Measurements from ENCODE around the gene OSGIN1.
"Not testable (repeated sequence)": the region's sequence is repeated elsewhere in the genome, so short reads cannot be mapped to it uniquely, and the experiment has no call there.

The OSGIN1 gene

GRCh38 chr16:83940630-83941378 lies 12.2 kb upstream of the OSGIN1 start:
- DNase-seq (ENCODE audit: low read depth in 2 of 2): no peak

- not testable (repeated sequence) for DNase-seq (ENCODE audit: low read depth in 2 of 2)
These were observed 11.5 kb upstream of the OSGIN1 start for GRCh38 chr16:83941546-83941945.

DNA sequence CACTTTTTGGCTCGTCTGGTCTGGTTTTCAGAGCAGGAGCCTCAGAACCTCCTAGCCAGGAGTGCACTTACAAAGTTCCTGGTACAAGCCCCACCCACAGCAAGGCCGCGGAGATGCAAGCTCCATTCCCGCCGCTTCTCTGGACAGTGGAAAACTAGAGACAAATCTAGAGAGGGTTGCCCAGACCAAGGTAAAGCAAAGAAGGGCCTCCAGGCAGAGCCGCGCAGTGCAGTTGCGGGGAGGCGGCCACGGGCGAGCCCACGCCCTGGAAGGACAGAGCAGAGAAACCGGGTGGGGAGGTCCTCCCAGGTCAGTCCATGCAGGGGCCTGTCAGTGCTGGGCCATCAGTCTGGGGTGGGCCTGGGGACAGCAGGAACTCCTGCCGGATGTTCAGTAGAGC lies 11.0 kb upstream of the OSGIN1 start:
- DNase-seq (ENCODE audit: low read depth in 2 of 2): no peak

DNA sequence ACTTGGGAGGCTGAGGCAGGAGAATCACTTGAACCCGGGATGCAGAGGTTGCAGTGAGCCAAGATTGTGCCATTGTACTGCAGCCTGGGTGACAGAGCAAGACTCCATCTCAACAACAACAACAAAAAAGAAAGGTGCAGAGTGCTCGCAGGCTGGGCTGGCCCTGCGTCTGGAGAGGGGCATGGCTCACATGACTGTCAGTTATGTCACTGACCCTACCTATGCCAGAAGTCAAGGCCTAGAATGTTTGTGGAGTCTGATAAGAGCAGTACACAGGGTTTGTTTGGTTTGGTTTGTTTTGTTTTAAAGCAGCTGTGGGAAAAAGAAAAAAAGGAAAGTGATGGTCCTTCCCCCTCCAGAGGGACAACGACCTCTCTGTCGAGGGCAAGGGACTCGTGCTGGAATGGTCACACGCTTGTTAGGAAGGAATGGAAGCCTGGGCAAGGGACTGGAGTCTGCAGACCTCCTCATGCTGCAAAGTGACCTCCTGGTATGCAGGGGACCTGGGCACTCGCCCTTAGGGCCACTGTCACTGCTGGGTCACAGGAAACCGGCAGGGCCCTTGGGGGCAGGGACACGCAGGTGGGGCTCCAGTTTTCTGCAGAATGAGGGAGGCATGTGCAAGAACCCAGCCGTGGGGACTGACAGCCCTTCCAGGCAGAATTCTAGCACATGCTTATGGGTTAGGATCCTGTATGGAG lies 10.1 kb upstream of the OSGIN1 start:
- DNase-seq (ENCODE audit: low read depth in 2 of 2): no peak

- no peak for DNase-seq (ENCODE audit: low read depth in 2 of 2)
These were observed 9.5 kb upstream of the OSGIN1 start for GRCh38 chr16:83943516-83944050.

GRCh38 chr16:83945587-83945986 lies 7.5 kb upstream of the OSGIN1 start:
- no peak for DNase-seq (ENCODE audit: low read depth in 2 of 2)

DNA sequence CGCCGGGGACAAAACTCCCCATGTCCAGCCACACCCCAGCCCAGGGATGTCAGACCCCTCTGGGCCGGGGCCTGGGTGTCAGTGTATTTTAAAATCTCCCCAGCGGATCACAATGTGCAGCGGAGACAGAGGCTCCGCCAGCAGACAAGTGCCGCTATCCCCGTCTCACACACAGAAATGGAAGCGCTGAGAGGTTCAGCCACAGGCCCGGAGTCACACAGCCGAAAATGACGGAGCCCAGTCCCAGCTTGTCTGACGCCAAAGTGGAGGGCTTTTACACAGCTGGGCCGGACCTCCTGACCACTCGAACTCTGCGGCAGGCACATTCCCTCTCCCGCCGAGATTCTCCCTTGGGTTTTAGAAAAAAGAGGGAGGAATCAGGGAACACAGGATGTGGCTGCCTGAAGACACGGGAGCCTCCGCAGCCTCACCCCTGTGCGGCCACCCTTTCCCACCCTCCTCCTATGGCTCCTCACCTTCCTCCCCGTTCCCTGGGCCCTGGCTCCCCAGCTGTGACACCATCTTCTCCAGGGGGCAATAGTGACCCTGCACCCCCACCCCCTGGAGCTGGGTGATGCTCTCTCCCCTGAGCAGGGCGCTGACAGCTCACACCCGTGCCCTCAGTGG lies 6.8 kb upstream of the OSGIN1 start:
- DNase-seq (ENCODE audit: low read depth in 2 of 2): no peak

- no peak for DNase-seq (ENCODE audit: low read depth in 2 of 2)
These were observed 6.1 kb upstream of the OSGIN1 start for GRCh38 chr16:83946781-83947566.

GRCh38 chr16:83947642-83948234 lies 5.3 kb upstream of the OSGIN1 start:
- DNase-seq (ENCODE audit: low read depth in 2 of 2): no peak

GRCh38 chr16:83948914-83949723 lies 3.9 kb upstream of the OSGIN1 start:
- DNase-seq (ENCODE audit: low read depth in 2 of 2): no peak

DNA sequence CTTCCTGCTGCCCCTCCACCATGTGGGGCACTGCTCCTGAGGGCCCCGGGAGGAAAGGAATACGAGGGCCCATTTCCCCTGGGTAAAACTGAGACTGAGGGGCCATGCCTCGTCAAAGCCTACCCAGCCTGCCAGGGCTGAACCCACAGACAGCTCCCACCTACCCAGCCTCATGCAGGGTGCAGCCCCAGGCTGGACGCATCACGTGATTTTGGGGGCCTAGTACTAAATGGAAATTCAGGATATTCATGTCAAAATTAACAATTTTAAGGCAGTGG lies 3.4 kb upstream of the OSGIN1 start:
- DNase-seq (ENCODE audit: low read depth in 2 of 2): no peak

DNA sequence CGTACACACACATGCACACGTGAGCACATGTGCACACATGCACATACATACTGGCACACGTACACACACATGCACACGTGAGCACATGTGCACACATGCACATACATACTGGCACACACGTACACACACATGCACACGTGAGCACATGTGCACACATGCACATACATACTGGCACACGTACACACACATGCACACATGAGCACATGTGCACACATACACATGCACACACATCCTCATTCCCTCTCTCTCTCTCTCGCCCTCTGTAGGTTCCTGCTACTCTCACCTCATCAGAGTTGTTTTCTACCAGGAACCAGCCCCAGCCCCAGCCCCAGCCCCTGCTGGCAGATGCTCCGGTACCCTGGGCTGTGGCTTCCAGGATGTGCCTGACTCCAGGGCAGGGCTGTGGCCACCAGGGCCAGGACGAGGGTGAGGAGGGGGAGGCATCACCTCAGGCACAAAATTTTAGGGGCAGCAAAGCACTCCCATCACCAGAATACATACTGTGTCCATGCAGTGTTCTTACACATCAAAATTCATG lies 2.1 kb upstream of the OSGIN1 start:
- not testable (repeated sequence) for DNase-seq (ENCODE audit: low read depth in 2 of 2)

DNA sequence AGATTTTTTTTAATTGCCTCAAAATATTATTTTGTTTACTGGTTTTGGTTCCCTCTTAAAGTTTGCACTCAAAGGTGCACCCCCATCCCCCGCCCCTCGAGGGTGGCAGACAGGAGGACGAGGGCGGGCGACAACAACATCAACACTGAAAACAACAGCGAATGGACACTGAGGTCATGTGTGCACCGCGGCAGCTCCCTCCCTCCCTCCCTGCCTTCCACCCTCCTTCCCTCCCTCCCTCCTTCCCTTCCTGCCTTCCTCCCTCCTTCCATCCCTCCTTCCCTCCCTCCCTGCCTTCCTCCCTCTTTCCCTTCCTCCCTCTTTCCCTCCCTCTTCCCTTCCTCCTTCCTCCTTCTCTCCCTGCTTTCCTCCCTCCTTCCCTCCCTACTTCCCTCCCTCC lies 1.5 kb upstream of the OSGIN1 start:
- DNase-seq (ENCODE audit: low read depth in 2 of 2): no peak

- DNase-seq (ENCODE audit: low read depth in 2 of 2): no peak
These were observed 477 bp upstream of the OSGIN1 start for GRCh38 chr16:83952587-83952939.

DNA sequence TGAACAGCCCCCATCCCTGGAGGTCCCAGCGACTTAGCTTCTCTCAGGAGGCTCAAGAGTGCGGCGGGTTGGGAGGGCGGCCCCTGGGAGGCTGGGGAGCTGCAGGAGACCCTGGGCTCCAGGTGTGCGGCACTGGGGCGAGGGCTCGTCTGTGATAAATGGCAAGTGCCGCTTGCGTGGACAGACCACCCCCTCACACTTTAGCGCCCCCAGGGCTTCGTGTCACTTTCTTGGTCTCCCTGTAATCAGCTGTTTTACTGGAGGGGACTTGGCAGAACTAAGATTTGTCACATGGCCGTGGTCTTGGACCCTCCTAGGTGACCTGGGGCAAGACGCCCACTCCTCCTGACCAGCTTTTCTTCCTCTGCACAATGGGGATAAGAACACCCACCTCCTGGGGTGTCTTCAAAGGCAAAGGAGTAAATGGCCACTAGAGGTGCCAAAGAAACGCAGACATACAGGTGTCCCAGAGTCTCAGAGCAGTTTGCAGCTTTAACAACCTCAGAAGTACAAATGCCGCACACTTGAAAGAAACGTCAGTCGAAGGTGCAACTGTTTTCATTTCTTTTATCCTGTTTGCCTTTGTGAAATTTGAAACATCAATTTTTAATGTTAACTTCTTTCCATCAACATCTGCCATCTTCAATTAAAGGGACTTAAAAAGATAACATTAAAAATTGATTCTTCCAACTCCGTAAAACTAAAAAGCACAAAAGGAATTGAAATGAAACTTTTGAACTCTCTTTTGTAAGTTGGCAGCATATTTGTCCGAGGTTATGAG lies 946 bp downstream of the OSGIN1 start:
- DNase-seq (ENCODE audit: low read depth in 2 of 2): no peak

GRCh38 chr16:83954577-83955016 lies 1.6 kb downstream of the OSGIN1 start:
- DNase-seq (ENCODE audit: low read depth in 2 of 2): no peak

GRCh38 chr16:83955218-83956130 lies 2.4 kb downstream of the OSGIN1 start:
- no peak for DNase-seq (ENCODE audit: low read depth in 2 of 2)
